HL-60 (cell line): ENCODE data around the gene NCOA5.

Experiments
- CTCF ChIP-seq: IDR thresholded peaks from one replicate; pipeline ENCODE4 v1.5.1; 2011; ENCODE audit warnings: low read length, control low read depth, inconsistent platforms; ENCODE audit not compliant: insufficient read depth
- POLR2AphosphoS5 ChIP-seq: IDR thresholded peaks from 2 replicates; pipeline ENCODE4 v1.6.1; 2012; ENCODE audit warnings: low read depth

- TF ChIP-seq CTCF (no peak), POLR2AphosphoS5 (no peak)
Observed at GRCh38 chr20:46027245-46027853, 62.4 kb downstream of the NCOA5 start.
